WTC11 (cell line): Measurements from ENCODE around the gene MMS22L.

Experiments used
- CBFB ChIP-seq: sonication (generic); formaldehyde crosslinking; IDR thresholded peaks from 2 replicates; pipeline ENCODE4 v1.8.1; 2022; ENCODE audit warnings: mild to moderate bottlenecking, low read depth, missing genetic modification reagents
- CTCF ChIP-seq: fragments of 200-600 bp; IDR thresholded peaks from 2 replicates; pipeline ENCODE4 v1.8.0; 2022; ENCODE audit warnings: antibody characterized with exemption
- E2F5 ChIP-seq: sonication (generic); formaldehyde crosslinking; IDR thresholded peaks from 2 replicates; pipeline ENCODE4 v1.8.1; 2022; ENCODE audit warnings: mild to moderate bottlenecking, moderate library complexity, missing genetic modification reagents
- JAZF1 ChIP-seq: fragments of 250-450 bp; sonication (Bioruptor Pico); IDR thresholded peaks from 2 replicates; pipeline ENCODE4 v1.9.0; 2021; ENCODE audit warnings: moderate library complexity, mild to moderate bottlenecking, inconsistent platforms
- MLX ChIP-seq: sonication (generic); formaldehyde crosslinking; IDR thresholded peaks from 2 replicates; pipeline ENCODE4 v1.8.1; 2023; ENCODE audit warnings: mild to moderate bottlenecking, missing genetic modification reagents, moderate library complexity
- MYBL2 ChIP-seq: sonication (generic); formaldehyde crosslinking; IDR thresholded peaks from 2 replicates; pipeline ENCODE4 v1.8.1; 2023; ENCODE audit warnings: mild to moderate bottlenecking, moderate library complexity, missing genetic modification reagents
- NFYB ChIP-seq: sonication (generic); formaldehyde crosslinking; conservative IDR thresholded peaks from 2 replicates; pipeline ENCODE4 v1.8.0; 2022; ENCODE audit warnings: low read depth, missing genetic modification reagents
- SP1 ChIP-seq: sonication (generic); formaldehyde crosslinking; conservative IDR thresholded peaks from 2 replicates; pipeline ENCODE4 v1.8.1; 2022; ENCODE audit warnings: missing genetic modification reagents
- TF ChIP-seq, protein P1 (sequence below): sonication (generic); formaldehyde crosslinking; IDR thresholded peaks from 2 replicates; pipeline ENCODE4 v1.8.0; 2022; ENCODE audit warnings: mild to moderate bottlenecking, missing genetic modification reagents
- TF ChIP-seq, protein P2 (sequence below): sonication (generic); formaldehyde crosslinking; IDR thresholded peaks from 2 replicates; pipeline ENCODE4 v1.8.1; 2022; ENCODE audit warnings: mild to moderate bottlenecking, missing genetic modification reagents, moderate library complexity, borderline replicate concordance
- TF ChIP-seq, protein P3 (sequence below): sonication (generic); formaldehyde crosslinking; IDR thresholded peaks from 2 replicates; pipeline ENCODE4 v1.8.1; 2023; ENCODE audit warnings: mild to moderate bottlenecking, missing genetic modification reagents, moderate library complexity

DNA sequence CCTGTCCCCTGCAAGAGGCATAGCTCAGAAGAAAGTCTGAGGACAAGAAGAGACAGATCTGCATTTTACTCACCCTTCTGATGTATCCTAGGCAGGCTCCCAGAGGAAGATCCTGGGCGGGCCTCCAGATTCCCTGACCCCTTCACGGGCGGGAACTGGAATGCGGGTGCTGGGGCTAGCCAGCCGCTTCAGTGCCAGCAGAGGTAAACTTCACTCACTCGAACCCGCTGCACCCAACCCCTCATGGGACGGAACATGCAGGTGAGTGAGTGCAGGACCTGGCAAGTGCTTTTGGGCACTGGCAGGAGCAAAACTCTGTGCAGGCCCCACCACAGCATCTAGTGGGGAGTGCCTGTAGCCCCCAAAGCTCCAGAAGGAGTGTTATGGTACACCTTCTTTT is 171.8 kb downstream of the MMS22L start:
- TF ChIP-seq CTCF (no peak), MYBL2 (CRISPR knock-in tag) (no peak), NFYB (CRISPR knock-in tag) (no peak), CBFB (CRISPR knock-in tag) (no peak), E2F5 (CRISPR knock-in tag) (no peak), SP1 (CRISPR knock-in tag) (no peak), MLX (CRISPR knock-in tag) (no peak), JAZF1 (no peak)
- TF ChIP-seq, protein P1, sequence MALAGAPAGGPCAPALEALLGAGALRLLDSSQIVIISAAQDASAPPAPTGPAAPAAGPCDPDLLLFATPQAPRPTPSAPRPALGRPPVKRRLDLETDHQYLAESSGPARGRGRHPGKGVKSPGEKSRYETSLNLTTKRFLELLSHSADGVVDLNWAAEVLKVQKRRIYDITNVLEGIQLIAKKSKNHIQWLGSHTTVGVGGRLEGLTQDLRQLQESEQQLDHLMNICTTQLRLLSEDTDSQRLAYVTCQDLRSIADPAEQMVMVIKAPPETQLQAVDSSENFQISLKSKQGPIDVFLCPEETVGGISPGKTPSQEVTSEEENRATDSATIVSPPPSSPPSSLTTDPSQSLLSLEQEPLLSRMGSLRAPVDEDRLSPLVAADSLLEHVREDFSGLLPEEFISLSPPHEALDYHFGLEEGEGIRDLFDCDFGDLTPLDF (CRISPR knock-in tag): no peak
- TF ChIP-seq, protein P2, sequence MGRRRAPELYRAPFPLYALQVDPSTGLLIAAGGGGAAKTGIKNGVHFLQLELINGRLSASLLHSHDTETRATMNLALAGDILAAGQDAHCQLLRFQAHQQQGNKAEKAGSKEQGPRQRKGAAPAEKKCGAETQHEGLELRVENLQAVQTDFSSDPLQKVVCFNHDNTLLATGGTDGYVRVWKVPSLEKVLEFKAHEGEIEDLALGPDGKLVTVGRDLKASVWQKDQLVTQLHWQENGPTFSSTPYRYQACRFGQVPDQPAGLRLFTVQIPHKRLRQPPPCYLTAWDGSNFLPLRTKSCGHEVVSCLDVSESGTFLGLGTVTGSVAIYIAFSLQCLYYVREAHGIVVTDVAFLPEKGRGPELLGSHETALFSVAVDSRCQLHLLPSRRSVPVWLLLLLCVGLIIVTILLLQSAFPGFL (CRISPR knock-in tag): no peak
- TF ChIP-seq, protein P3, sequence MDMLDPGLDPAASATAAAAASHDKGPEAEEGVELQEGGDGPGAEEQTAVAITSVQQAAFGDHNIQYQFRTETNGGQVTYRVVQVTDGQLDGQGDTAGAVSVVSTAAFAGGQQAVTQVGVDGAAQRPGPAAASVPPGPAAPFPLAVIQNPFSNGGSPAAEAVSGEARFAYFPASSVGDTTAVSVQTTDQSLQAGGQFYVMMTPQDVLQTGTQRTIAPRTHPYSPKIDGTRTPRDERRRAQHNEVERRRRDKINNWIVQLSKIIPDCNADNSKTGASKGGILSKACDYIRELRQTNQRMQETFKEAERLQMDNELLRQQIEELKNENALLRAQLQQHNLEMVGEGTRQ: no peak
